ENCODE measurements around the gene ALDH1A2.
"Not testable (repeated sequence)": the region's sequence is repeated elsewhere in the genome, so short reads cannot be mapped to it uniquely, and the experiment has no call there.

The ALDH1A2 gene

DNA sequence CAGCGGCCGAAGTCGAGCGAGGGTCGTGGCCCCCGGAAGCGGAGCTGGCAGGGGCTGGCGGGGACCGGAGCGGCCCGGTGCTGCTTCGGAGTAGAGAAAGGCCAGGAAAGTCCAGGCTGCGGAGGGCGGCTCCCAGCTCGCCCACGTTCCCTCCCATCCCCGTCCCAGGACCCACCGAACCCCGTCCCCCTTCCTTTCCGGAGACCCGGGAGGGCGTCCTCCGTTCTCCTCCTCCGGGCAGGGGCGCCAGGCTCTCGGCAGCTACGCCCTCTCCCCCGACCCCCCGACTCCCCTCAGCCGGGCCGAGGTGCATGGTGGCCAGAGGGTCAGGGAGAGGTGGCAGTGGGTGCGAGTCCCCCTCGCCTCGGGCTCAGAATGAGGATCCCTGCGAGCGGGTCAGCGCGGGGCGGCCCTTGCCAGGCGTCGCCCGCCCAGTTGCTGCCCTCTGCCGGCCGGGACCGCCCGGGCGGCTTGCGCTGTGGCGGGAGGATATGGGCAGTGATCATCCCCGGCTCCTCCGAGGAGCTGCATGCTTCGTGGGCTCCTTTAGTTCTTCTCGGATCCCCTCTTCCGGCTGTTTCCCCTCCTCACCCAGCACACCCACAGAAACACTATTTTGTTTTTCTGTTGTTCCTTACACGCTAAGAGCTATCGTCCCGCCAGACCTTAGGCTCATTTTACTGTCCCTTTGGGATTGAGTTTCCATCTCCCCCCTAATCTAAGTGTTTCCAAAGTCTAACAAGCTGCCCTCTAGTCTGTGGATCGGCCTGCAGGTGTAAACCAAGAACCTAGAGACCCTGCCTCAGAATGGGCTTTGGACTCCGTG is 744 bp upstream of the ALDH1A2 start:
- DNase-seq: peak; percentile 18

DNA sequence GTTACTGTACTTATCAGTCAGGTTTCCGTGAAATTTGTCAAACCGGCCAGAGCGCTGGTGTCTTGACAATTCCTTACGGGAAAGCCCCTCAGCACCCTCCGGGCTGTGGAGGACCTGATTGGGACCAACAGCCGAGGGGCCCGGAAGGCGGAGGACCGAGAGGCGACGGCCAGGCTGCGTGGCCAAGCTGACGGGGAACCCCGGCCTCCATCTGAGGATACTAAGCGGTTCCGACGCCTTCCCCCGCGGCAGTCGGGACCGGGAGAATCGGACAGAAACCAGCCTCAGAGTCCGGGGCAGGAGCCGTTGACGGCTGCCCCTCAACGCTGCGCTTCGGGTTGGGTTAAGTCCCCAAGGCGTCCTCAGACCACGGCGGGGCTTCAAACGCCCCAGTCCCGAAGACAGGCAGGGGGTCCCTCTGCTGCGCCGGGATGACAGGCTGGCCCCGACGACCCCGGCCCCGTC is 499 bp downstream of the ALDH1A2 start:
- no peak for DNase-seq

GRCh38 chr15:58064082-58064979 is 1.2 kb downstream of the ALDH1A2 start:
- no peak for DNase-seq

DNA sequence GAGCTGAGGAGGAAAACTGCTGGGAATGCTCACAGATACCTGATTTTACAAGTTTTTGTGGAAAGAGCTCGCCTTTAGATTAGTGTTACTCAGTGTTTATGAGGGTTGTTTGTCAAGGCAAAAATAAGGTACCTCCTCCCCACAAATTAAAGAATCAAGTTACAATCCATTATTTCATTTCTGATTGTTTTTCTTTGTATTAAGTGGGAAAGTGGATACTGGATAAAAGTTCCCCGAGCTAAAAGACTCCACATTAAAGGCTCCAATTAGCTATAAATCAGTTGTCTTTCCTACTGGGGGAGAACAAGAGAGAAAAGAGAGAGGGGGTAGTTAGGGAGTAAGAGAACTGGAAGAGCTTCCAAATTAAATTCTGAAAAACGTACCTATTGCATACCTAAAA is 1.9 kb downstream of the ALDH1A2 start:
- no peak for DNase-seq

DNA sequence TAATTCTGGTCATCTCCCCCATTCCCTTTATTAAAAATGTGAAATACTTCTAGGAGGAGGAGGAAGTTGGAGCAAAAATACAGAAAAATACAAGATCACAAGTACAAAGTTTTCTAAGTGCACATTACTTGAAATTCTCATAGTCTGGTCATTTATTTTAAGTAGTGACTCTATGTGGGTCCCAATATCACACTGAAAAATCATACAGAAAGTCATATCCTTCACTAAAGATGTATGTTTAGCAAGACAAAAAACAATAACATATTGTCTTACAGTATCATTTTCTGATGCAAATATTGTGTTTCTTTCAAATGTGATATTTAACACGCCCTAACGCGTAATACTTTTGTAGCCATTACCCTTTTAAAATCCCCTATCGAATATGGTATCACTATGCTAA is 2.5 kb downstream of the ALDH1A2 start:
- no peak for DNase-seq

DNA sequence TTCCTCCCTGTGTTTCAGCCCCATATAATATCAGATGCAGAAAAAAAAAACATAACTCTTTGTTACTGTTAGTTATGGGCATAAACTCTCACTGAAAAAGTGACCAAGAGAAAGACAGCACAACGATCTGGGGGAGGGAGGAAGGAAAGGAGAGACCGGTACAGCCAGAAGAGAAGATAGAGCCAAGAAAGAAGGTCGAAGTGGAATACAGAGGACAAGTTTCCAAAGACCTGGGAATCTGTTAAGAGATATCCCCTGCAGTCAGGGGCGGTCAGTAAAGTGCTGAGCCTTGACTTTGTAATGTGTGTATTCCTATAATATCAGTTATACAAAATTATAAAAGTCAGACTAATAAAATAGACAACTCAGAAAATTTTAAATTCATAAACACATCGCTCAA is 3.3 kb downstream of the ALDH1A2 start:
- DNase-seq: no peak

DNA sequence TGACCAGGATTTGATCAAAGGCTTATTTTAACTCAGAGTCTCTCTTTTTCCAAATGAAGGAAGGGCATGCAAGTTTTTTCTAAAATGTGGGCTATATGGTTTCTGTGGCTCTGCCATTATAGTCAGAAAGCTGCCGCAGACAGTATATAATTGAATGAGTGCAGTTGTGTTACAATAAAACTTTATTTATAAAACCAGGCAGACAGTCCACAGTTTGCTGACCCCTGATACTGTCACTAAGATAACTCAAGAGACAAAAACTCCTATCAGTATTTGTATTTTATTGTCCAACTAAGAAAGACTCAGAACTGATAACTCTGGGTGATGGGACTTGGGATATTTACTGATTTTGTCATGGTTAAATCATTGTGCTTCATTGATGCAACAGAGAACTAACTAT is 4.9 kb downstream of the ALDH1A2 start:
- DNase-seq: no peak

DNA sequence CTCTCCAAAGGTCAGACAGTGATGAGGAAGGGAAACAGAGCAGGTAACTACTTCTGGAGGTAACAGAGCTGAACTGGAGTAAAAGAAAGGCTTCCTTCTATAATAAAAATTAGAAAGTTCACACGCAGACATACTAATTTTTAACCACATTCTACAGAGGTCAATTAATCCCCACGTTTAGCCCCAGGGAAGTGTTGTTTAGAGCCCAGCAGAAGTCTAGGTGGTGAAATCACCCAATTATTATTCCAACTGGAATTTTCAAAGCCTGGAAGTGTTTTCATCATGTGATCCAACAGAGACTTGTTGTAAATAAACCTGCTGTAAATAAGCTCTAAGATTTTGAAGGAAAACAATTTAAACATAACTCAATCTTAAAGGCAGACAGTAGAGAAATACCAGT is 6.8 kb downstream of the ALDH1A2 start:
- DNase-seq: no peak

DNA sequence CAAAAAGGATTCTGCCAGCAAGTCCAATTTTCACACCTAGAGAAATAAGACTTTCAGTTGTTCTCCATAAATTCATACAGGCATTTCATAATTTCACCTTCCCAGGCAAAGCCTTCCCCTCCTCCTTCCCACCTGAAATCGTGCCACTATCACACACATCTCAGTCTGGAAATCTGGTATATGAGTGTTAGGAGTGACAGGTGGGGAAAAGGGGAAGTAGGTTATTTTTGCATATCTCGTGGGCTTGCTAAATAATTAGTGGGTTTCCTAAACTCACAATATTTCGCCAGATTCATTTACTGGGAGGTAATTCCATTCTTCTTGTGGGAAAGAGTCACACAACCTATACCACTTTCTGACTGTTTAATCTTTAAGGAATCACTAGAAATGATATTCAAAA is 7.4 kb downstream of the ALDH1A2 start:
- no peak for DNase-seq

- DNase-seq: no peak
These were observed 8.0 kb downstream of the ALDH1A2 start for GRCh38 chr15:58057559-58057958.

- no peak for DNase-seq
These were observed 9.5 kb downstream of the ALDH1A2 start for GRCh38 chr15:58056015-58056414.

DNA sequence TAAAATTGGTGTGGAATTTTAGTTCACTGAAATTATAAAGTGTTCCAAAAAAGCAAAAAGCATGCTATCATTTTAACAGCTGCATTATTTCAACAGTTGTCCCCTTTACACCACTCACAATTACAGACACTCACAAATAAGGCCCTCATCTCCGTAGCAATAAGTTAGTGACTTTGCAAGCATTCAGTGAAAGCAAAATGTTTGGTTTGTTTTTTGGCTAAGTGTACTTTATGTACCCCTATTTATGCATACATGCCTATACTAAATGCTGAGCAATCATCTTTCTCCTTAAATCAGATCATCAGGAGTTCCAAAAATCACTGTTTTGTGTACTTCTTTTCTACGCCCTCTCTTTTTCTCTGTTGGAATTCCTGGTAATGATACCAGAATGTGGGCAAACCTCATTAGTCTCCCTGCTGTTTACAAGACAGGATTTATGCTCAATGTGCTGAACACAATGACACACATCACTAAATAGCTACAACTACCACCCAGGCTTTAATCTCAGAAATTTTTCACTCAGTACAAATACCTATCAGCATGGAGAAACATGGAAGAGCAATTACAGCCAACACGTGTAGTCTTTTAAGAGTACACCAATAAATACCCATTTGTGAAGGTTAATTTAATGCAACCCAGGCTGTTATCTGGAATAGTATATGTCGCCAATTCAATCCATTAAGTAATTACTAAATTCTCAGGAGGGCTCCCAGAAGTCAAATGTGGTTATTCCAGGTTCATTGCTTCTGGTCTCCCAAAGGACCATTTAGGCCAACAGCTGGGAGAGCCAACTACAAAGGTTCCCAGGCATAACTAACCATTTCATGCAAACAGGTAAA is 12.0 kb downstream of the ALDH1A2 start:
- no peak for DNase-seq

DNA sequence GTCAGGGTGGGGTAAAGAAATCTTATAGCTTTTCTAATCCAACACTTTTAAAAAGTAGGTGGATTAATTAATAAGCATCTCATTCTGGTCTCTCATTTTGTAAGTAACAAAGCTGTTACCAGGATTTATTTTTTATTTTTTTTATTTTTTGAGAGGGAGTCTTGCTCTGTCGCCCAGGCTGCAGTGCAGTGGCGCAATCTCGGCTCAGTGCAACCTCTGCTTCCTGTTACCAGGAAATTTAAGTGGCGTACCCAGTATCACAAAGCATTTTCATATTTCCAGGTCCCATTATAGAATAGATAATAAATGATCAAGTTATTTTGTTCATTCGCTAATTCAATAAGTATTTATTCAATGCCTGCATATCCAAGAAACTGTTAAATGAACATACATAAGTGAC is 13.2 kb downstream of the ALDH1A2 start:
- no peak for DNase-seq

DNA sequence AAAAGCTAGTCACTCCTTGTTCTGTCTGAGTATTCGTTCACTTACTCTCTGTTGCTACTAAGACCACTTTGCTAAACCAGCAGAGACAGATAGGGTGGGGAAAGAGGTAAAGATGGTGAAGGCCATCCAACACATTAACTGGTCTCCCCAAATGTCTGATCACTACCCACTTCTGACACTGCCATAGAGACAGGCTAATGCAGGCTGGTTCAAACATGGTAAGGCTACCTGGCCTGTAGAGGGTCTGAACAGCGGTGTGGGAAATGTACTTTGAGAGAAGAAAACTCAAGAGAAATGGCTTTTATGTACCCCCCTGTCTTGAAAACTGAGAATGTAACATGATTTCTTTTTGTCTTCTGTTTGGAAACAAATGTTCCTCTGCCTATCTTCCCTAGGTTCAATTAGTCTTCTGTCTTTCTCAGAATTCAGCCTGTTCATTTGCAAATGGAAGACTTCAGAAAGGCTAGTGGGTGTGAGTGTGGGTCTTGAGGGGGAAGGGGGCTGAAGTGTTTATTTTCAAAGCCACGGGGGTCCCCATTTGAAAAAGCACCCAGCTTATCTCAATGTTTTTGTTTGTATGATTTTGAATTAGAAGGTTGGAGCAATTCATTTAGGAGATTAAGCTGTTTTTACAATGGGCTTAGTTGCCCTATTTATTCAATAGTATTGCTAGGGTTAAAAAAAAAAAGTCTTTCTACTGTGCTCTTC is 15.8 kb downstream of the ALDH1A2 start:
- no peak for DNase-seq

- no peak for DNase-seq
These were observed 17.2 kb downstream of the ALDH1A2 start for GRCh38 chr15:58048261-58048660.

GRCh38 chr15:58047149-58047548 is 18.4 kb downstream of the ALDH1A2 start:
- no peak for DNase-seq

- DNase-seq: no peak
These were observed 19.0 kb downstream of the ALDH1A2 start for GRCh38 chr15:58046467-58046866.

- DNase-seq: not testable (repeated sequence)
These were observed 20.1 kb downstream of the ALDH1A2 start for GRCh38 chr15:58045376-58045775.

DNA sequence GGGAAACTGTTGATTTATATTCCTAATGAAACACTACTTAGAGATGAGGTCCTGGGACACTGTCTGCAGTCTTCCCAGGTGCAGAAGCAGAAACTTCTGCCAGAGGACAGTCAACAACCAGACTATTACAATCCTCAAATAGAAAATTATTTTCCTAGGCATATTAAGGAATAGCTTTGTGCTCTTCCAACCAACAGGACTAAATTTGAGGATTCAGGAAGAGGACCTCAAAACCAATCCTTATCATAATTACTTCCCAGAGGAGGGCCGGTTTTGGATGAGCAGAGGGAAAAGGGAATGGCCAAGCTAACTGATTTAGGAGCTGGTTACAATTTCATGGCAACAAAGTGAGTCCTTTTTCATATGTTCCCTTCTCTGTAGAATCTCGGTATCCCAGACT is 21.0 kb downstream of the ALDH1A2 start:
- DNase-seq: no peak

DNA sequence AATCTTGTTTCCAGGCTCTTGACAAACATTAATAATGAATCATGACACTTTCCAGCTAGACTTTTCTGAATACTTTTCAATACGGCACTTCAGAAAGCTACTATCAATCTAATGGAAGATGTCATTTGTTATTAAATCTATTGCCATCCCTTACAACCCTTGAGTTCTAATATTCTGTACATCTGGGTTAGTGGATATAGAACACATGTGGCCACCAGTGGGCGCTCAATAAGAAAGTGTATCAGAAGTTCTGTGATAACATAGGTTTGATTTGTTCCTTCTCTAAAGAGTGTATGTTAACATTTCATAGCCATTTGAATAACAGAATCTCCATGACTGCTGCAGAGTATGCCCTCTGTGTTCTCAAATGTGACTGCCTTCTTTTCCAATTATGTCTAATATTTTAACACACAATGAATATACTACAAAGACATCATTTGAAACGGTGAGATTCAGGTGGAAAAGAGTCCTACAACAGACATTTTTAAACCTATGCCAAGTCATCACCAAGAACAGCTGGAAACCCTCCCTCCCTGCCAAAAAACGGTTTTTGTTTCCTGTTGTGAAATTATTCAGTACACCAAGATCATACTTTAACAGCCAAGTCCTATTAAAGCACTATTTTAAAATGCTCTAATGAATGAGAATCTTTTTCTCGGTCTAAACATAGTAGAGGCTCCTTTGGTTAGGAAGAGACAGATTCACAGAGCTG is 22.2 kb downstream of the ALDH1A2 start:
- DNase-seq: peak; percentile 51

DNA sequence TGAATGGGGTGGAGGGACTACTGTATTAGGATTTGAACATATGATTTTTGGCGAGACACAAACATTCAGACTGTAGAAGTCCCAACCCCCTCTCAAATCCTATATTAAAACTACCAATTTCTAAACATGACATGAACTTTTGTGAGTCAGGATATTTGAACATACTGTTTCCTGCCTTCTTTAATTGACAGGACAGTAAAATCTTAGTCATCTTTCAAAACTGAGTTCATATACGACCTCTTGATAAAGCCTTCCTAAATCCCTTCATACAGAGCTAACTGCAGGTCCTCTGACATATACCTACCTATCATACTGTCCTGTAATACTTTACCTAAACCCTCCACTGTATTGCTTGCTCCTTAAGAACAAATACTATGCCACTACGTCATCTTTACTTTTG is 23.5 kb downstream of the ALDH1A2 start:
- no peak for DNase-seq

DNA sequence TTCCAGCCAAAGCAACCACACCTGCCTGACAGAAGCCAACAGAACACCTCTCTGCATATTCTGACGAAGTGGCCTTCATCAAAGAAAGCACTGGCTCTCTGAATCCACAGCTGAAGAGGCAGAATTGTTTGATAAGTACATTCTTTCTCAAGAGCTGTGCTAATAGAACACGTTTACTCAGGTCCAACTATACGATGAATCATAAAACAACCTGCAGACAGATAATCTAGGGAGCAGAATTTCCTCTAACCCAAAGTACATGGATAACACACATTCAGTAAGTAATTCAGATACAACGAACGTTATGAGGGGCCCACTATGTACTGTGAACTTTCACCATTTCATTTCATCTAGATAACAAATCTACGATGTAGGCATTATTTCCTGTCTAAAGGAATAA is 25.4 kb downstream of the ALDH1A2 start:
- DNase-seq: no peak

Measured in NCI-H526 treated with DMSO at 0.1 percent for 48 hours (cell line).